NCI-H1105 (cell line): ENCODE measurements around the gene ERP29.
"Not testable (repeated sequence)": the region's sequence is repeated elsewhere in the genome, so short reads cannot be mapped to it uniquely, and the experiment has no call there.

ENCODE experiments used
- DNase-seq: peaks from one replicate; lab custom pipeline; 2025; lab: John Stamatoyannopoulos, UW

ERP29 gene

DNA sequence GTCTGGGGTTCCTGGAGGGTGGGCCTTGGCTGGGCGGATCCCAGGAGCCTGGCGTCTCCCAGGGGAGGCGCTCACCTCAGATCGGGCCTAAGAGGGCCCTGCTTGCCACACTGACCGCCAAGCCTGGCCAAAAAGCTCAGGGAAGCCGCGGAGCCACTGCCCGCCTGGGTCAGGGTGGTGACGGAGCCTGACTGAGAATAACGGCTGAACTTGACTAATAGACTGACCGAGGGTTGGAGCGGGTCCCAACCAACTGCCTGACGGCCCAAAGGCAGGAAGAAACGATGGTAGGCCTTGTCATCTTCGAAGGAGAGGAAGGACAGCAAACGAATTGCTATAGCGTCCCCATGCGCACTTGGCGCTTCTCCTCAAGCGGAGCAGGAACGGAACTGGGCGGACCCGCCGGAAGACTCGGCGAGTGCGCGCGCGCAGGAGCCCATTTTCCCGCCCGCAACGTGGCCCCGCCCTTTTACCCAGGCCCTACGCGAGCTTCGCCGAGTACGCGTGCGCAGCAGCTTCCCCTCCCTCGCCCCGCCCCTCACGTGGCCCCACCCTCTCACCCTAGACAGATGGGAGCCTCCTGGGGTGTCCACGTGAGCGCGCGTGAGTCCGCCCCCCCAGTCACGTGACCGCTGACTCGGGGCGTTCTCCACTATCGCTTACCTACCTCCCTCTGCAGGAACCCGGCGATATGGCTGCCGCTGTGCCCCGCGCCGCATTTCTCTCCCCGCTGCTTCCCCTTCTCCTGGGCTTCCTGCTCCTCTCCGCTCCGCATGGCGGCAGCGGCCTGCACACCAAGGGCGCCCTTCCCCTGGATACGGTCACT is at the start of gene ERP29, which contains the start of gene TMEM116:
TSS of gene ERP29 (plus strand) at position 652 of the 826 bp plus-strand sequence. CDS start at position 692, 40 bp downstream.
TSS of gene TMEM116 (minus strand) at position 391 of the 826 bp plus-strand sequence. CDS start 7,895 bp downstream, outside the sequence.
- DNase-seq: peak; percentile 99

DNA sequence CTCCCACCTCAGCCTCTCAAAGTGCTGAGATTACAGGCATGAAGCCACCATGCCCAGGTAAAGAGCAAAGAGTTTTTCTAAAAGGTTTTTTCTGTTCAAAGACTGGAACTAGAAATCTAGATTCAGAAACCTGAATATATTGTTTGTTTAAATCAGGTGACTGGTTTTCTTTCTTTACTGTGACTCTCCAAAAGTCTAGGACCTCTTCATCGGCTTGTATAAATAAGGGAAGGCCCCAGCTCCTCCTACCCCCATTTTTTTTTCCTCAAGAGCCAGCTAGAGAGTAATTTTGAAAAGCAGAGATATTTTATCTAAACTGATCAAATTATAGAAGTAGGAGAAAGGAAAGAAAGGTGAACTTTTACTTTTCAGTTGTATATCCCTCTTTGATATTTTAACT is 48.3 kb upstream of the ERP29 start:
- no peak for DNase-seq

- no peak for DNase-seq
Observed at GRCh38 chr12:111971800-111972199, 41.4 kb upstream of the ERP29 start.

GRCh38 chr12:111975161-111975931 is 37.9 kb upstream of the ERP29 start:
- no peak for DNase-seq

DNA sequence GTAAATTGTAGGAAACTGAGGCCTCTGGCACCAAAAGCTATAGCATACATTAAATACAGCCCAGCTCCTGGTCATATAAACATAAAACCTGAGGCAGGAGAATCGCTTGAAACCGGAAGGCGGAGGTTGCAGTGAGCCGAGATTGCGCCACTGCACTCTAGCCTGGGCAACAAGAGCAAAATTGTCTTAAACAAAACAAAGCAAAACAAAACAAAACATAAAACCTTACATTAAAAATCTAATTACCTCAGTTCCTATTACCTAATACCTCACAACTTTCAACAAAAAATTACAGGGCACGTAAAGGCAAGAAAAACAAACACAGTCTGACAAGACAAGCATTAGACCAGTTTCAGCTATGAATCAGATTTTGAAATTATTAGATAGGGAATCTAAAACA is 36.9 kb upstream of the ERP29 start:
- DNase-seq: no peak

DNA sequence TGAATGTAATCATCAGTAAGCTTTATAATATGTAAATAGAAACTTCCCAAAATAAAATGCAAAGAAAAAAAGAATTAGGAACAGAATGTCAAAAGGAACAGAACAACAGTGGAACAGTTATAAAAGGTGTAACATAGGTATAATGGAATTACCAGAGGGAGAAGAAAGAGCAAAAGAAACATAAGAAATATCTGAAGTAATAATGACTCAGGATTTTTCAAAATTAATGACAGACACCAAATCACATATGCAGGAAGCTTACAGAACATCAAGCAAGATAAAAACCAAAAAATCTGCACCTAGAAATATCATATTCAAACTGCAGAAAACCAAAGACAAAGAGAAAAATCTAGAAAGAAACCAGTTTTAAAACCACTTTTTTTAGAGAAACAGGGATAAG is 36.4 kb upstream of the ERP29 start:
- DNase-seq: no peak

DNA sequence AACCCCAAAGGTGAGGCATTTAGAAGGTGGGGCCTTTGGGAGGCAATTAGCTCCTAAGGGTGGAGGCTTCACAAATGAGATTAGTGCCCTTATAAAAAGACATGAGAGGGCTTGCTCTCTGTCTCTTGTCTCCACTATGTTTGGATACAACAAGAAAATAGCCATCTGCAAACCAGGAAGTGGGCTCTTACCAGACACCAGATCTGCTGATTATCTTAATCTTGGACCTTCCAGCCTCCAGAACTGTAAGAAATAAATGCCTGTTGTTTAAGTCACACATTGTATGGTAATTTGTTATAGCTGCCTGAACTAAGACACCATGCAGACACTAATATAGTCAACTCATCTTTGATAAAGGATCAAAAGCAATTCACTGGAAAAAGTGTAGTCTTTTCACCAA is 34.7 kb upstream of the ERP29 start:
- DNase-seq: no peak

DNA sequence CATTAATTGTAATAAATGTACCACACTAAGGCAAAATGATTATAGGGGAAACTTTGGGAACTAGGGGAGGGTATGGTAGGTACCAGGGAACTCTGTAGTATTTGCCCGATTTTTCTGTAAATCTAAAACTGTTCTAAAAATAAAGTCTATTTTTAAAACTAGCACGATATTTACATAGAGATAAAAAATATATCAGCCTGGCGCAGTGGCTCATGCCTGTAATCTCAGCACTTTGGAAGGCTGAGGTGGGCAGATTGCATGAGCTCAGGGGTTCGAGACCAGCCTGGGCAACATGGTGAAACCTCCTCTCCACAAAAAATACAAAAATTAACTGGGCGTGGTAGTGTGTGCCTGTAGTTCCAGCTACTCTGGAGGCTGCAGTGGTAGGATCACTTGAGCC is 32.6 kb upstream of the ERP29 start:
- DNase-seq: no peak

GRCh38 chr12:111981987-111982386 is 31.2 kb upstream of the ERP29 start:
- no peak for DNase-seq

- no peak for DNase-seq
Observed at GRCh38 chr12:111984820-111985219, 28.4 kb upstream of the ERP29 start.

DNA sequence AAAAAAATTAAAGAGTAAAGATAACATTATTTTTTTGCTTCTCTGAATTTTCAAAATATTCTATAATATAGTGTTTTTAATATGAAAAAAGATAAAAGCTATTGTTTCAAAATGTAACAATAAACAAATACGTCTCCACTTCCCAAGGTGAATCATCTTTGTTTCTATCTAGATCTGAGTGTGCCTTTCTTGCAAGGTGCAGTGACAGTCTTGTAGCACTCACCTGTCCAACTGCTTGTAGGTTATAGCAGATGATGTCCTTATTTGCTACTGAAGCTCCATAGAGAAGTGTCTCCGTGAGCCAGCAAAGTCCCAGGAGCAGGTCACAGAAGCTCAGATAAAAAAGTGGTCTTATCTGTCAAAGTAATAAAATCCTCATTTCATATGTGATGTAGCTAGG is 21.7 kb upstream of the ERP29 start:
- DNase-seq: no peak

GRCh38 chr12:111991946-111992345 is 21.3 kb upstream of the ERP29 start:
- DNase-seq: no peak

DNA sequence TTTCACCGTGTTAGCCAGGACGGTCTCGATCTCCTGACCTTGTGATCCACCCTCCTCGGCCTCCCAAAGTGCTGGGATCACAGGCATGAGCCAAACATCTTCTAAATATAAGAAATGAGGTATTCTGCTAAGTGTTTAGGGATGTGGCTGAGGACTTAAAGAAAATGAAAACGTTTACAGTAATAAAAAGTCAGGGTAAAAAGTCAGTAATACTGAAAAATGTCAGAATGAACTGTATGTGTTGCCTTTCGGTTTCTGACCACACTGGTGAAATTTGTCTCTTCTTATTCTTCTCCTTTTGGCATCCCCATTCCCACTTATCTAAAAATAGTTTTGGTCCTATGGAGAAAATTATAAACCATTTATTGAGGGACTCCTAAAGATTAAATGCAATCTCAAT is 20.8 kb upstream of the ERP29 start:
- DNase-seq: no peak

- no peak for DNase-seq
Observed at GRCh38 chr12:111993292-111994150, 19.7 kb upstream of the ERP29 start.

GRCh38 chr12:111994211-111995111 is 18.8 kb upstream of the ERP29 start:
- not testable (repeated sequence) for DNase-seq

DNA sequence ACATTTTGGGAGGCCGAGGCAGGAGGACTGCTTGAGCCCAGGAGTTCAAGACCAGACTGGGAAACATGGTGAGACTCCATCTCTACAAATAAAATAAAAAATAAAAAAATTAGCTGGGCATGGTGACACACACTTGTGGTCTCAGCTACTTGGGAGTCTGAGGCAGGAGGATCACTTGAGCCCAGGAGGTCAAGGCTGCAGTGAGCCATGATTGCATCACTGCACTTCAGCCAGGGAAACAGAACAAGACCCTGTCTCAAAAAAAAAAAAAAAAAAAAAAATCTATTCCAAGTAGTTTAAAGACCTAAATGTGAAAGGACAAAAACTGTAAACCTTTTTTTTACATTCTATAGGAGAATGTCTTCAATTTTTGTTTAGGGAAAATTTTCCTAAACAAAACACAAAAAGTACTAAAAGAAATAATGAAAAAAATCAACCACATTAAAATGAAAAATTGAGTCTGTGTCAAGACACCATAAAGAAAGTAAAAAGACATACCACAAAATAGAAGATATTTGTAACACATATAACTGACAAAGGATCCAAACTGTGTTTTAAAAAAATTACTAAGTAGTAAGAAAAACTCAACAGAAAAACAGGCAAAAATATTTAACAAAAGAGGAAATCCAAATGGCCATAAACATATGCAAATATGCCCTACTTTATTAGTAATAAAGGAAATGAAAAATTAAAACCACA is 17.3 kb upstream of the ERP29 start:
- no peak for DNase-seq

DNA sequence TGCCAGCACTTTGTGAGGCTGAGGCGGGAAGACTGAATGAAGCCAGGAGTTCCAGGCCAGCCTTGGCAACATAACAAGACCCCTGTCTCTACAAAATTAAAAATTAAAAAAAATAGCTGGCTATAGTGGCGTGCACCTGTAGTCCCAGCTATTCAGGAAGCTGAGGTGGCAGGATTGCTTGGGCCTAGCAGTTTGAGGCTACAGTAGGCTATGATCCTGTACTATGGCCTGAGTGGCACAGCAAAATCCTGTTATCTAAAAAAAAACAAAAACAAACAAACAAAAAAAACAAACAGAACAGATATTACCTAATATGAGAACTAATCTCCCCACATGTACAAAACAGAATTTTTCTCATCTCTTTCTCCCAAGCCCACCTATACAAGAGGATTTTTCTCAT is 15.9 kb upstream of the ERP29 start:
- DNase-seq: no peak

GRCh38 chr12:111998015-111998414 is 15.2 kb upstream of the ERP29 start:
- DNase-seq: no peak

GRCh38 chr12:111999129-111999528 is 14.1 kb upstream of the ERP29 start:
- DNase-seq: not testable (repeated sequence)

DNA sequence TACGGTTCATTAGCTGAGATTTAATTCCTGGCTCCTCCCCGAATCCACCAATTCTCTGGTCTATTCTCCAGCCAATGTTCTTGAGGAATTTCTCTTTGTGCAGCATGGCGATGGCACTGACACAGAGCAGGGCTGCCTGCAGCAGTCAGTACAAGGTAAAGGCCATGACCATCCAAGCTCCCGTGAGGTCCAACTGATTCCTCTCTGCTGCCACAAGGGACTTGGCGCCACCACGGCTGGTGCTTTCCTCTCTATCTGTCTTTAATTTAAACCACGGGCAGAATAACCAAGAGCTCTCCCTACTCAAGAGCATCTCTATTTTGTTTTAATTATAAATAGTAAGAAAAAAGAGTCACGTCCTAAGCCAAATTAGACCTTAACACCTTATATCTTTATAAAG is 12.4 kb upstream of the ERP29 start:
- DNase-seq: no peak

DNA sequence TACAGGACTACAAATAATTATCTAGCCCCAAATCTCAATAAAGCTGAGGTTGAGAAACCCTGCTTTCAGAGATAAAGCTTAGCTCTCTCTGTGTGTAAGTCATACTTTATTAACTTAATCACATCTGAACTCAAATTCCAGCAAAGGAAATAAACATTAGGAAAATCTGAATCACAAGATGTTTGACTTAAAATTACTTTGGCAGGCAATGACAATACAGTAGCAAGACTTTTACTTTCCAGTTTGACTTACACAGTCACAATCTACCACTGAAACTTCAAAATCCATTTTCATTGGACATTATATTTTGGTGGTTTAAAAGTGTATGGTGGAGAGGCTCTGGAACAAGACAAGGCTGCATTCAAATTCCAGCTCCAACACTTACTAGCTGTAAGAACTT is 11.7 kb upstream of the ERP29 start:
- no peak for DNase-seq
